CD4-positive, alpha-beta T cell (primary cell): ENCODE measurements around the gene ADM2. TPM values are rescaled to one million over a fixed set of nuclear protein-coding genes. Genes with fewer than 3 reads are reported as not detected.

Experiments
- ATAC-seq: fragments of 200-7000 bp; cut with Tn5 transposase; one replicate; pipeline ENCODE4 v1.10.0; 2022; ENCODE audit warnings: mild to moderate bottlenecking; ENCODE audit not compliant: poor library complexity
- CTCF ChIA-PET: fragments of 350-600 bp; sonication (Branson Sonifier 250); formaldehyde crosslinking; loops from one replicate; lab custom pipeline; 2021; ENCODE audit warnings: antibody characterized with exemption, inconsistent platforms; lab: Charles Lee
- POLR2A ChIA-PET: fragments of 350-600 bp; sonication (Branson Sonifier 250); formaldehyde crosslinking; loops from one replicate; lab custom pipeline; 2021; ENCODE audit warnings: antibody characterized with exemption, inconsistent platforms; lab: Charles Lee
- DNase-seq, 14 experiments: peaks; one replicate each; pipeline ENCODE4 v3.0.0-alpha.2; 2013 to 2020; ENCODE audit warnings: mixed read lengths in 2 of 14
- H3K27ac ChIP-seq, 2 donors: one replicate each; pipeline versions ENCODE4 v1.5.1 to v1.7.0; 2013; ENCODE audit warnings: low read length in 2 of 2, low read depth in 1 of 2, mild to moderate bottlenecking in 1 of 2
- H3K27me3 ChIP-seq, 2 experiments: 1 replicate in 1 of 2; 2 replicates in 1 of 2; pipeline versions ENCODE4 v1.6.1 to v1.7.0; 2013; ENCODE audit warnings: low read length in 2 of 2, control low read depth in 1 of 2, mild to moderate bottlenecking in 1 of 2, moderate library complexity in 1 of 2; ENCODE audit not compliant: insufficient read depth in 2 of 2, control insufficient read depth in 1 of 2
- H3K36me3 ChIP-seq: one replicate; pipeline ENCODE4 v1.6.1; 2013; ENCODE audit warnings: low read length, control low read depth; ENCODE audit not compliant: insufficient read depth
- H3K4me1 ChIP-seq: one replicate; pipeline ENCODE4 v1.6.1; 2013; ENCODE audit warnings: low read length, control low read depth; ENCODE audit not compliant: insufficient read depth
- H3K4me3 ChIP-seq: one replicate; pipeline ENCODE4 v1.5.1; 2013; ENCODE audit warnings: mild to moderate bottlenecking, low read length, moderate library complexity
- H3K9me3 ChIP-seq, 2 experiments: 1 replicate in 1 of 2; 2 replicates in 1 of 2; pipeline versions ENCODE4 v1.6.1 to v1.7.0; 2013; ENCODE audit warnings: low read length in 2 of 2, mild to moderate bottlenecking in 2 of 2, control low read depth in 1 of 2, moderate library complexity in 1 of 2; ENCODE audit not compliant: control insufficient read depth in 1 of 2, insufficient read depth in 1 of 2
- H3K27ac Mint-ChIP-seq: one replicate; pipeline ENCODE4 v1.8.0; 2020; ENCODE audit warnings: mixed read lengths
- H3K27me3 Mint-ChIP-seq: one replicate; pipeline ENCODE4 v1.8.0; 2021; ENCODE audit warnings: mixed read lengths
- H3K36me3 Mint-ChIP-seq: one replicate; pipeline ENCODE4 v1.8.0; 2021; ENCODE audit warnings: low read depth, mixed read lengths
- H3K4me1 Mint-ChIP-seq: one replicate; pipeline ENCODE4 v1.8.0; 2021; ENCODE audit warnings: low read depth, mixed read lengths
- H3K4me3 Mint-ChIP-seq: one replicate; pipeline ENCODE4 v1.8.0; 2020; ENCODE audit warnings: mild to moderate bottlenecking, mixed read lengths
- H3K9me3 Mint-ChIP-seq: one replicate; pipeline ENCODE4 v1.8.0; 2020; ENCODE audit warnings: mixed read lengths
- intact Hi-C, 2 experiments: fragments of 100-400 bp; cut with DNase I in 1 of 2; cut with micrococcal nuclease in 1 of 2; formaldehyde crosslinking; loops; one replicate each; pipeline versions ENCODE4 v1.15.1 to v1.9.0; 2023 to 2025; cut with DNase I, micrococcal nuclease
- total RNA-seq, 174 experiments: library from RNA in 2 of 174; stranded (reverse) in 2 of 174; gene quantifications; one replicate each; pipeline ENCODE4 v1.2.3 and lab custom pipeline; 2021 to 2026
- TF ChIP-seq, protein P1 (sequence below): fragments of 200-600 bp; IDR thresholded peaks from one replicate; pipeline ENCODE4 v1.8.0; 2022; ENCODE audit warnings: antibody characterized with exemption, mild to moderate bottlenecking

The ADM2 gene
- total RNA-seq, 2 experiments from 2014 or later, result 1.1 to 1.6 TPM

DNA sequence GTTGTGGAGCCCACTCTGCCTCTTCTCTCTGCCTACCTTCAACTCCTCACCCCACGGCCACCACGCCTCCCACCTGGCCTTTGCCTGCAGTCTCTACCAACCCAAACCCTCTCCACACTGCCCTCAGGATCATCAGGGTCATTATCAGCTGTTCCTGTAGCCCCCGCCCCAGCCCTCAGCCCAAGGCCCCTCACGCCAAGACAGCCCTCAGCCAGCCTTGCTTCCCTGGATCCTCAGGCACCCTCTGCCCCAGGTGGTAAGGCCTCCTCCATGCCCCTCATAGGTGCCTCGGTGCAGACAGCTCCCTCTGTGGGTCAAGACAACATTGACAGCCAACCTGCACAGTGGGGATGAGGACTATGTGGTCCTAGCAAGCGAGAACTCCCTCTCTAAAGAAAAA is 8.3 kb upstream of the ADM2 start:
- intact Hi-C loops, result loop anchor here in 1 of 2 experiments (5.0 kb wide), 2 partner anchors 34 to 54 kb away; partner anchors contain the start of genes LMF2, NCAPH2 and SCO2
- Histone ChIP-seq H3K27me3 (no peaks in the 10 kb centered on the region), H3K4me1 (peaks cover 69% of the 10 kb centered on the region), H3K4me3 (peak overlapping the region; percentile 80), H3K36me3 (peaks cover 15% of the 10 kb centered on the region), H3K9me3 (no peaks in the 10 kb centered on the region), H3K27ac (peak overlapping the region; percentile 74 to 94)
- Mint-ChIP-seq H3K27me3 (no peaks in the 10 kb centered on the region), H3K4me1 (peaks cover 61% of the 10 kb centered on the region), H3K4me3 (peak overlapping the region; percentile 92), H3K9me3 (no peaks in the 10 kb centered on the region), H3K36me3 (peaks cover 28% of the 10 kb centered on the region), H3K27ac (peak overlapping the region; percentile 94)
- ATAC-seq (no peak), DNase-seq (peak in 13 of 14 experiments; percentile 26 to 79 (median 46))
- POLR2A ChIA-PET, result interaction anchor here (1.0 to 2.7 kb wide), 4 partner anchors 25 to 148 kb away, joined by 4 to 11 read pairs (median 6); partner anchors contain the start of genes LMF2, NCAPH2 and SCO2
- TF ChIP-seq, protein P1, sequence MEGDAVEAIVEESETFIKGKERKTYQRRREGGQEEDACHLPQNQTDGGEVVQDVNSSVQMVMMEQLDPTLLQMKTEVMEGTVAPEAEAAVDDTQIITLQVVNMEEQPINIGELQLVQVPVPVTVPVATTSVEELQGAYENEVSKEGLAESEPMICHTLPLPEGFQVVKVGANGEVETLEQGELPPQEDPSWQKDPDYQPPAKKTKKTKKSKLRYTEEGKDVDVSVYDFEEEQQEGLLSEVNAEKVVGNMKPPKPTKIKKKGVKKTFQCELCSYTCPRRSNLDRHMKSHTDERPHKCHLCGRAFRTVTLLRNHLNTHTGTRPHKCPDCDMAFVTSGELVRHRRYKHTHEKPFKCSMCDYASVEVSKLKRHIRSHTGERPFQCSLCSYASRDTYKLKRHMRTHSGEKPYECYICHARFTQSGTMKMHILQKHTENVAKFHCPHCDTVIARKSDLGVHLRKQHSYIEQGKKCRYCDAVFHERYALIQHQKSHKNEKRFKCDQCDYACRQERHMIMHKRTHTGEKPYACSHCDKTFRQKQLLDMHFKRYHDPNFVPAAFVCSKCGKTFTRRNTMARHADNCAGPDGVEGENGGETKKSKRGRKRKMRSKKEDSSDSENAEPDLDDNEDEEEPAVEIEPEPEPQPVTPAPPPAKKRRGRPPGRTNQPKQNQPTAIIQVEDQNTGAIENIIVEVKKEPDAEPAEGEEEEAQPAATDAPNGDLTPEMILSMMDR, result no peak
- CTCF ChIA-PET, result interaction anchor here (0.5 to 2.0 kb wide), 8 partner anchors 23 to 221 kb away, joined by 3 to 16 read pairs (median 4); partner anchors contain the start of genes KLHDC7B, LMF2, NCAPH2 and SCO2

DNA sequence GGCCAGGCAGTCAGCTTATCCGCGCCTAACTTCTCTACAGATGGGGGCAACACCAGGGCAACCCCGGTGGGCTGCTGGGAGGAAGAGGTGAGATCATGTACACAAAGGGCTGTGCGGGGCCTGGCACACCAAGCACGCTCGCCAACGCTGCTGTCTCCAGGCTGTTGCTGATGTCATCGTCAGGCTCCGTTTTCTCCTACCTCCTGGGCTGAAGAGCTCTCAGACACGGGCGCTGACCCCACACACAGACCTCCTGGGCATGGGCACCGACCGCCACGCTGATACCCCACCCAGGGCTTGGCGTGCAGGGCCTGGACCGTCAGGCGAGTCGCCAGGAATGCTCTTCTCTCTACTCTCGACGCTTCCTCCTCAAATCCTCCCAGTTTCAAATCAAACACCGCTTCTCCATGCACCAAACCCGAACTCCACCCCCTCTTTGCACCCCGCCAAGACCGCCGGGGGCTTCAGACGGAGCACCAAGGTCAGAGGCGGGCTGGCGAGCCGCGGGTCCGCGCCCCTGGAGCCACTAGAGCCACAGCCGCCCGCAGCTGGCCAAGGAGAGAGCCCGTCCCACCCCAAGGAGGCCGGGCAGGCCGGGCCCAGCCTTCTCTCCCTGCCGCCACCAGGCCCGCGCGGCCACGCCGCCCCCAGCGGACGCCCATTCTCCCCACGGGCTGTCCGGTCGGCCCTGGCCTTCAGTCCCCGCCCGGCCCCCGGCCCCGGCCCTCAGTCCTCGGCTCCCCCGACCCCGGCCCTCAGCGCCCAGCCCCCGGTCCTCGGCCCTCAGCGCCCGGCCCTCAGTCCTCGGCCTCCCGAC is 7.3 kb upstream of the ADM2 start:
- peaks cover 12% of the 10 kb centered on the region for H3K36me3 ChIP-seq
- DNase-seq (peak in 5 of 14 experiments; percentile 19 to 47 (median 46)), ATAC-seq (no peak)
- H3K9me3 ChIP-seq, result no peaks in the 10 kb centered on the region
- no peaks in the 10 kb centered on the region for H3K27me3 Mint-ChIP-seq
- H3K4me3 ChIP-seq, result peak overlapping the region; percentile 80
- peaks cover 21% of the 10 kb centered on the region for H3K36me3 Mint-ChIP-seq
- TF ChIP-seq, protein P1, result no peak
- H3K27me3 ChIP-seq, result no peaks in the 10 kb centered on the region
- H3K4me1 ChIP-seq, result peaks cover 59% of the 10 kb centered on the region
- CTCF ChIA-PET, result interaction anchor here (1.0 to 2.0 kb wide), 7 partner anchors 24 to 222 kb away, joined by 3 to 16 read pairs (median 4); partner anchors contain the start of genes KLHDC7B, LMF2, NCAPH2 and SCO2
- intact Hi-C loops, result loop anchor here in 1 of 2 experiments (5.0 kb wide), 2 partner anchors 33 to 53 kb away; partner anchors contain the start of genes LMF2, NCAPH2 and SCO2
- peak overlapping the region; percentile 92 for H3K4me3 Mint-ChIP-seq
- peaks cover 53% of the 10 kb centered on the region for H3K4me1 Mint-ChIP-seq
- peak overlapping the region; percentile 40 to 94 for H3K27ac ChIP-seq
- peak overlapping the region; percentile 94 for H3K27ac Mint-ChIP-seq
- POLR2A ChIA-PET, result interaction anchor here (1.0 to 2.7 kb wide), 3 partner anchors 34 to 148 kb away, joined by 4 to 11 read pairs (median 9); partner anchors contain the start of genes LMF2, NCAPH2 and SCO2
- no peaks in the 10 kb centered on the region for H3K9me3 Mint-ChIP-seq
